ENCODE measurements around the gene EEF1A2.
"Not testable (repeated sequence)": the region's sequence is repeated elsewhere in the genome, so short reads cannot be mapped to it uniquely, and the experiment has no call there.

EEF1A2 gene

DNA sequence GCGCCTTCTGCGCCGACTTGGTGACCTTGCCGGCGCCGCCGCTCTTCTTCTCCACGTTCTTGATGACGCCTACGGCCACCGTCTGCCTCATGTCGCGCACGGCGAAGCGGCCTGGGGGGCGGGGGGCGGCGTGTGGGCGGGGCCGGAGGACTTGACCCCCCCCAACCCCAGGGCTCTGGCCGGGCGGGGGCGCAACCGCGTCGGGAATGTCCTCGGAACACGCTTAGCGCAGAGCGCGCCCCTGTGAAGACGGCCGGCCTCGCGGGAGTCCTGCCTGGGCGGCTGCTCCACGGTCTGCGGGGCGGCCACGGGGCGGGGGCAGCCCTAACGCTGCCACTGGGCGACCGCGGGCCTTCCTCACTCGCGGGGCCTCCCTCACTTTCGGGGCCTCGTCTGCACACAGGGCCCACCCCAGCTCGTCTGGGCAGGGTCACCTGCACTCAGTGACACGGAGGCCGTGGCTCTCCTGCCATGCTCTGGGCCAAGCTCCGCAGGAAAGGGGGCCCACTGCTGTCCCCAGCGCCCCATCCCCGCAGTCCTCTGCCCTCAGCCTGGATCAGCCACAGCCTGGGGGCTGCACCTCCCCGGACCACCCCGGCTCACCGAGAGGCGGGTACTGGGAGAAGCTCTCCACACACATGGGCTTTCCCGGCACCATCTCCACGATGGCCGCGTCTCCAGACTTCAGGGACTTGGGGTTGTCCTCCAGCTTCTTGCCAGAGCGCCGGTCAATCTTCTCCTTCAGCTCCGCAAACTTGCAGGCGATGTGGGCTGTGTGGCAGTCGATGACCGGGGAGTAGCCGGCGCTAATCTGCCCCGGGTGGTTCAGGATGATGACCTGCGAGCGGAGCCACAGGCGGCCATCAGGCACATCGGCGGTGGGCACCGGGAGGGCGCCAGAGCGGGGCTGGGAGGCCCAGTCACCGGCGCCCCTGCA, 10.3 kb downstream of the EEF1A2 start:
- DNase-seq (ENCODE audit: low read depth in 2 of 3, low spot score in 1 of 3): no peak

DNA sequence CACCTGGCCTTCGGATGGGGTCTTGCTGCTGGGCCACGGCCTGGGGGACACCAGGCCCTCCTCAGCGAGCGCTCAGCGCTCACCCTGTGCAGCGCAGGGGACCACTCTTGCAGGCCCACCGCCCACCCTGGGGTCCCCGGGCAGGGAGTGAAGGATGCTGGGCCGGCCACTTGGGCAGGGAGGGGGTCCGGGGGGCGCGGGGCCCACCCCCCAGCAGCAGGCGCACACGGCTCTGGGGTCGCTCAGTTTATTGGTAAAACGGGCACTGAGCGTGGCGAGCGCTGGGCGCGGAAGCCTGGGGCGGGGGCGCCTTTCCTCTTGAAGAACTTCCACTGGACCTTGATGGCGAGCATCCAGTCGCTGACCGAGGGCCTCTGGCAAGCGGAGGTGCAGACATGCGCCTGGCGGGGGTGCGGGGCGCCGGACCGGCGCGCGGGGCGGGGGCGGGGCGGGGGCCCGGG, 11.1 kb downstream of the EEF1A2 start:
- DNase-seq (ENCODE audit: low read depth in 2 of 3, low spot score in 1 of 3): no peak

DNA sequence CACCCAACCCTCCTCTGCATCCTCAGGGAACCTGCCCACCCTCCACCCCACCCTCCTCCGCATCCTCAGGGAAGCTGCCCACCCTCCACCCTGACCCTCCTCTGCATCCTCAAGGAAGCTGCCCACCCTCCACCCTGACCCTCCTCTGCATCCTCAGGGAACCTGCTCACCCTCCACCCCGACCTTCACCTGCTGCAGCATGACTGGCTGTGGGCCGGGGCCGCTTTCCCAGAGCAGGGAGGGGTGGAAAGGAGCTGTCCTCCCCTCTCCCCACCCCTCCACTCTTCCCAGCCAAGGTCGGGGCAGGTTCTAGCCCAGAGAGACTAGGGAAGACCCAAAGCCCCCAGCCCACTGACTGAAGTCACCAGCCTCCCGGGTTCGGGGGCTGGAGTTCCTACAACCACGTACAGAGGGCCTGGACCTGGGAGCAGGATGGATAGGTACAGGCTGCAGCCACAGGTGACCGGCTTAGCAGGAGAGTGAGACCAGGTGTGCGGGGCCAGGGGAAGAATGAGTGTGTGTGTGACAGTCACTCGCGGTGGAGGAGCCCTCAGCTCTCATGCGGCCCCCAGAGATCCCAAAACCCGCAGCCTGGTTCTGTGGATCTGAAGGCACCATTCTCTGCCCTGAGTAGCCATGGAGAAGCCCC, 11.6 kb downstream of the EEF1A2 start:
- no peak for DNase-seq (ENCODE audit: low read depth in 2 of 3, low spot score in 1 of 3)

DNA sequence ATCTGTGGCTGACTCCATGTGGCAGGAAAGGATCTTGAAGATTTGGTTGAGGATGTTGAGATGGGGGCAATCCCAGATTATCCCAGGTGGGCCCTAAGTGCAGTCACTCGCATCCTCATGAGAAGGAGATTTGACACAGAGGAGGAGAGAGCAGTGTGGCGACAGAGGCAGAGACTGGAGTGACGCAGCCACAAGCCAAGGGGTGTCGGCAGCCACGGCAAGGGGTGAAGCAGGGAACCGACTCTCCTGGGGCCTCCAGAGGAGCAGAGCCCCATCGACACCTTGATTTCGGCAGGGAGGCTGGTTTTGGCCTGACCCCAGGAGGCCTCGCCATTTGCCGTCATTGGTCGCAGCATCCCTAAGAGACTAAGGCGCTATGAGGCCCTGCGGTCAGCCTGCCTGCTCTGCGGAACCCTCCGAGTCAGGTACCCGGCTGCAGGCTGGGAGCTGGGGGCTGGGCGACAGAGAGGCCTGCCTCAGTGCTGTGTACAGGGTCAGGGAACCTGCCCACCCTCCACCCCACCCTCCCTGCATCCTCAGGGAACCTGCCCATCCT, 12.5 kb downstream of the EEF1A2 start:
- DNase-seq (ENCODE audit: low read depth in 2 of 3, low spot score in 1 of 3): no peak

DNA sequence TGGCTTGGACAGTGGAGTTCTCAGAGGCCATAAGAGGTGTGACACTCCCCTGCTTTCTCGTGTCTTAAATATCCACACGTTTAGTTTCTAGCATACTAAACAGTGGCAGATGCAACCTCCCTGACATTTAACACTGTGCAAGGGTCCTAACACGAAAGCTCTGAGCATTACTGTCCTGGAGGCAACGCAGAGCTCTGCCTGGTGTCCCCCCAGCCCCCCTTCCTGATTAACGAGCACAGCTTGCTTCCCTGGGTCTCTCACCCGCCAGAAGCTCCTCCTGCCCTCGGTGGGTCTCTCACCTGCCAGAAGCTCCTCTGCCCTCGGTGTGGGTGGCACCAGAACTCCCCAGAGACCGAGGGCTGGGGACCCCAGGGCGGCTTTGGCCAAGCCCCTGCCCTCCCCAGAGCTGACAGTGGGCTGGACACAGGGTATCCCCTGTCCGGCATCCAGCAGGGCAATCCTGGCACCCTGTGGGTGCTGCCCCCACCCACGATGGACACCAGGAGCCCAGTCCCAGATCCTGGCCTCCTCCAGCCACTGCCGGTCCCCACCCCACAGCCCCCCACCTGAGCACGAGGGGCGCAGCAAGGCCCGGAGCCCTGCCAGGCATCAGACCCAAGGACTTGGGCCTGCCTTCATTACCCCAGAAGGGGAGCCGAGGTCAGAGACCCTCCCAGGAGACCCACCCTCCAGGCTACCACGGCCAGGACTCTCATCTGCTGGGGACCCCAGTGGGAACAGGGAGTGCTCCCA, 14.1 kb downstream of the EEF1A2 start:
- no peak for DNase-seq (ENCODE audit: low read depth in 2 of 3, low spot score in 1 of 3)

DNA sequence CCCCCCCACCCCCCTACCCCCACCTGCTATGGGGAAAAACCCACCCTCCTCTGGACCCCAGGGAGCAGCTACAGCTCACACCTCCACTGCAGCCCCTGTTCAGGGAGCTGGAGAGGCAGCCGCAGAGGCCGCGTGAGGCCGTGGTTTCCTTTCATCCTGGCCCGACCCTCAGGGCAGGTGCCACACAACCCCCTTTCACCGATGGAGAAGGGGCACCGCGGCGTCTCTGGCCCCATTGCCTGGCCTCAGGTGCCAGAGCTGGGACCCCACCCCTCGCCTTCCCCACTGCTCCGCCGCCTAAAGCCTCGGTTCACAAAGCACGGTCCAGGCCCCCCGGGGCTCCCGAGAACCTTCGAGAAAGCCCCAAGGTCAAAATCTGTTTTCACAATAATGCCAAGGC, 14.6 kb downstream of the EEF1A2 start:
- no peak for DNase-seq (ENCODE audit: low read depth in 2 of 3, low spot score in 1 of 3)

DNA sequence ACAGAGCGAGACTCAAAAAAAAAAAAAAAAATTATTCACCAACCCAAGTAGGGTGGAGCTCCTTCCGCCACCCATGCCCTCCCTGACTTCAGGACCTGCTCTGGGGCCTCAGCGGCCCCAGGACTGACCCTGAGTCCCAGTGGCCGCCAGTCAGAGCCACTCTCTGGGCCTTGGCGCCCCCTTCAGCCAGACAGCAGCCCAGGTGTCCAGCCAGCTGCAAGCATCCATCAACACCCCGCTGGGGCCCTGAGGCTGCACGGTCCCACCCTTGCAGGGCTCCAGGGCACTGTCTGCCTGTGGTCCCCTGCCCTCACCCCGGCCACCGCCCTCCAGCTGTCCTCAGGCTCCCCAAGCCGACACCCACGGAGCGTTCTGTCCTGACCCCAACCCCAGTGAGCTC, 15.0 kb downstream of the EEF1A2 start:
- DNase-seq (ENCODE audit: low read depth in 2 of 3, low spot score in 1 of 3): no peak

DNA sequence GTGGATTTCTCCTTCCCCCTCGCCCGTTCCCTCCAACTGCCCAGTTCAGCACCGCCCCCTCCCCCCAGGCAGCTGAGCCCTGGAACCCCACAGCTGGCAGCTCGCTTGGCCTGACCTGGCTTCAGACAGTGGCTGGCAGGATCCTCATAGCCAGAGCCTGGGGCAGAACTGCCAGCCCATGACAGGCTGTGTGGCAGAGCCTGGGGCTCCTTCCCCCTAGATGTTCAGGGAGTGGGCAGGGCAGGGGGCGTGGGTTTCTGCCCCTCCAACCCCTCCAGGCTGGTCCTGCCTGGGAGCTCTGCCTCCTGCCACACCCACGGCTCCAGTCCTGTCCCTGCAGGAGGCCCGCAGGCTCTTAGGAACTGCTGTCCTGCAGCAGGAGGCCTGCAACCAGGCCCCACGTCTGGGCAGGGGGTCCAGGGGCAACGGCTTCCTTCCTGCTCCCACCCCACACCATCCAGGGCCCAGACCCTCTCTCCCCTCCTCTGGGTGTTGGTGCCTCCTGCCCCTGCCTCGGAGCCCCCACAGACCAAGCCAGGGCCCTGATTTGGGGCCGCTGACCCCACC, 16.8 kb downstream of the EEF1A2 start:
- DNase-seq (ENCODE audit: low read depth in 2 of 3, low spot score in 1 of 3): no peak

DNA sequence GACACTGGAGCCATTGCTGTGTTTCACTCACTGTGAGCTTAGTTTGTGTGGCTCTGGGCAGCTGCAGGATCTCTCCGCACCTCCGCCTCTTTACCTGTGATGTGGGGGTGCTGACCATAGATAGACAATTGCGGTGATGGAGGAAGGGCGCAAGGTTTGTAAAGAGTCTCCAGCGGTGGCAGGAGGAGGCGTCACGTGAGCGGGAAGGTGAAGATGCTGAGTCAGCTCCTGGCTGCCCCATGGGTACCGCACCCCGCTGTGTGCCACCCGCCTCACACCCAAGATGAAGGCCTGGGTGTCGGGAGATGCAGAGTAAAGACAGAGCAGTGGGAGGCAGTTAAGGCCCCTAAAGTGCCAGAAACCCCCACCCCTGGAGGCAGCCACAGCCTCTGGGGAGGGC, 17.4 kb downstream of the EEF1A2 start:
- no peak for DNase-seq (ENCODE audit: low read depth in 2 of 3, low spot score in 1 of 3)

DNA sequence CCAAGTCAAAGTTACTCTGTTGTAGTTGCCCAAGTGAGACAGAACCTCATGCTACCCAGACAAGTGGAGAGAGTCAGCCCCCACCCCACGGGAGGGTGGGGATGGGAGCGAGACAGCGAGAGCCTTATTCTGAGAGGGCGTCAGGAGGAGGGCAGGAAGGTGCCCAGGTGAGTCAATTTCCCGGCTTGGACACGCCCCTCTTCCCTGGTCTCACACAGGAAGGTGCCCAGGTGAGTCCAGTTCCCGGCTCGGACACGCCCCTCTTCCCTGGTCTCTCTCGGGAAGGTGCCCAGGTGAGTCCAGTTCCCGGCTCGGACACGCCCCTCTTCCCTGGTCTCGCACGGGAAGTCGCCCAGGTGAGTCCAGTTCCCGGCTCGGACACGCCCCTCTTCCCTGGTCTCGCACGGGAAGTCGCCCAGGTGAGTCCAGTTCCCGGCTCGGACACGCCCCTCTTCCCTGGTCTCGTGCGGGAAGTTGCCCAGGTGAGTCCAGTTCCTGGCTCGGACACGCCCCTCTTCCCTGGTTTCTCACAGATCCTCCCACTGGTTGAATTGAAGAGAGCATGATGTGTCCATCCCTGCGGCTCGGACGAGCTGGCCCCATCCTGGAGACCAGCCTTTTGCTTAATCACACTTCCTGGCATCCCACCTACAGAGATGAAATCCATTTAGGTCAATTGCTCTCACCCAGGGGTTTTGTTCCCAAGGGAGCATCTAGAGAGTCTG, 19.0 kb downstream of the EEF1A2 start:
- DNase-seq (ENCODE audit: low read depth in 2 of 3, low spot score in 1 of 3): not testable (repeated sequence)

DNA sequence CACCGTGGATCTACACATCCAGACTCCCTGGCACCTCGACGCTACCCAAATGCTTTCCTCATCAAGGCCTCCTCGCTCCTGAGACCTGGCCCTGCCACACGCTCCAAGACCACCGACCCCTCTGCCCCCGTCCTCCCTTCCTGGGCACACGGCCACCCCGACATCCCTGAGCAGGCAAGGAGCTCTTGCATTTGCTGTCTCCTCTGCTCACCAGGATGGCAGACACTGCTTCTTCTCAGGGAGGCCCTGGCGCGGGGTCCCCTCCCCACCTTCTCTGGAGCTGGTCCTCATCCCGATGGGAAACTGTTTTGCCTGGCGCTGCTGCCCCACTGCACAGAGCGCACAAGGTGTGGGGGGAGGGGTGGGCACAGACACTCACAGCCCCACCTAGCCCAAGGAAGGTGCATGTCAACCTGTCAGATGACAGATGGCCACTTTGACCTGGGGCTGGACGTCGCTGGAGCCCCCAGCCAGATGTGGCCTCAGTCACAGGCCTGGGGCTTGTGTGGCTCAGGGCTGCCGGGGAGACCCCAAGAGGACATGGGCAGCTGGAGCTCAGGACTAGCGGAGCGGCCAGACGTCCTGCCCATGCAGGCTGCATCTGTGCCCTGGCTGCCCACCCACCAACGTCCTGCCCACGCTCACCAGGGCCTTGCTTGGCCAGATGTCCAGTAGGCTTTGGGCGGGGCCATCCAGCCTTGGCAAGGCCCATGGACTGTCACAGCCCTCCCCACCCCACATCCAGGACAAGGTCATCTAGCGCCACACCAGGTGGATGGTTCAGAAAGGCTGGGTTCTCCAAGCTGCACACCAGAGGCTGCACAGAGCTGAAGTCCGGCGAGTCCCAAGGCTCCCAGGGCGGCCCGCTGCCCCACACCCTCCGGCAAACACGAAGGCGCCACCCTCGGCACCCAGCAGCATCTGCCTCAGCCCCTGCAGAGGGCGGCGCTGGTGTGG, 20.3 kb downstream of the EEF1A2 start:
- no peak for DNase-seq (ENCODE audit: low read depth in 2 of 3, low spot score in 1 of 3)

DNA sequence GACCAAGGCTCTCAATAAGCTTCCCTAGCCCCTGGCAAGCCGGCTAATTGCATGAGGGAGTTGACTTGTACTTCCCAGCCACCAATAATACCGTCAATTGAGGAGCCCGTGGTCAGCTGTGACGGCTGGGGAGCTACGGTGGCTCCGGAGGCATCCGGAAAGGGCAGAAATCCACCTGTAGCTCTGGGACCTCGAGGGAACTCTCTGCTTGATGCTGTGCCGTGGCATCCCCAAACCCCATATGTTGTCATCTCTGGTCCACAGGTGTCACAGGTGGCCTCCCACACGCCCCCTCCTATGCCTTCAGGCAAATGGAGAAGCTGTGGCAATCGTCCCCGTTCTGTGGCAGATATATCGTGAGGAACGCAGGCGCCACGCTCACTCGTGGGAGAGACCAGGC, 20.9 kb downstream of the EEF1A2 start:
- DNase-seq (ENCODE audit: low read depth in 2 of 3, low spot score in 1 of 3): no peak

DNA sequence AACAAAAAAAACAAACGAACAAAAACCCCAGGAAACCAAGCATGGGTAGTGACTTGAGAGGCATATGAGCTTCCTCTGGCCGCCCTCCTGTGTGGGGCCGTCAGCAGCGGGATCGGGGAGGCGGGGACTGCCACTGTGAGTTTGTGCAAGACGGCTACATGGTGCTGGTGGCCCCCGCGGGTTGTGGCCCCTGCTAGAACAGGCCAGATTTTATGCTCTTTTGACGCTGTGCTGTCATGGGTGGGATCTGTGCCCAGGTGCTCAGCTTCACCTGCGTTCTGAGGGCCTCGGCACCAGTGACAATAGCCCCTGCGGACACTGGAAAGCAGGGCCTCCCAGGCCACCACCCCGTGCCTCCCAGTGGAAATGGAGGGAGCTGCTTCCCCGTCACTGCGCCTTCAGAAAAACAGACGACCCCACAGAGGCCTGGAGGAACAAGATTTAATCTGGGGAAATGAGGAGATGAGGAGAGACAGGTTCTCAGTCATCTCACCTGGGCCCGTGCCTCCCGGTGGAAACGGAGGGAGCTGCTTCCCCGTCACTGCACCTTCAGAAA, 21.7 kb downstream of the EEF1A2 start:
- no peak for DNase-seq (ENCODE audit: low read depth in 2 of 3, low spot score in 1 of 3)

DNA sequence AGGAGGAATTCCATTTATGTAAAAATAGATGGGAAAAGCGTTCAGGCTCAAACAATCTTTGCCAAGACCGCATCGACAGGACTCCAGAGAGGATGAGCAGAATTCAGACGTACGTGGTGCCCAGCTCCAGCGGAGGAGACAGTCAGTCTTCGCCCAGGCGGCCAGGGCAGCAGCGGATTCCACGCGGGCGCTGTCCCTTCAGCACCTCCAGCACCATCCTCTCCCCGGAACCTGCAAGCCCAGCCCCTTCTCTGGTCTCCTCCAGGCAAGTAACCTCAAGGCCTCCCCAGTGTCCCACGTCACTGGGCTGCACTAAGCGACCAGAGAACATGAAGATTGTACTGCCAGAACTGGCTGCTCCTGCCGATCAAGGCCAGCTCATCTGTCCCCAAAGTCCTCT, 23.7 kb downstream of the EEF1A2 start:
- DNase-seq (ENCODE audit: low read depth in 2 of 3, low spot score in 1 of 3): no peak

DNA sequence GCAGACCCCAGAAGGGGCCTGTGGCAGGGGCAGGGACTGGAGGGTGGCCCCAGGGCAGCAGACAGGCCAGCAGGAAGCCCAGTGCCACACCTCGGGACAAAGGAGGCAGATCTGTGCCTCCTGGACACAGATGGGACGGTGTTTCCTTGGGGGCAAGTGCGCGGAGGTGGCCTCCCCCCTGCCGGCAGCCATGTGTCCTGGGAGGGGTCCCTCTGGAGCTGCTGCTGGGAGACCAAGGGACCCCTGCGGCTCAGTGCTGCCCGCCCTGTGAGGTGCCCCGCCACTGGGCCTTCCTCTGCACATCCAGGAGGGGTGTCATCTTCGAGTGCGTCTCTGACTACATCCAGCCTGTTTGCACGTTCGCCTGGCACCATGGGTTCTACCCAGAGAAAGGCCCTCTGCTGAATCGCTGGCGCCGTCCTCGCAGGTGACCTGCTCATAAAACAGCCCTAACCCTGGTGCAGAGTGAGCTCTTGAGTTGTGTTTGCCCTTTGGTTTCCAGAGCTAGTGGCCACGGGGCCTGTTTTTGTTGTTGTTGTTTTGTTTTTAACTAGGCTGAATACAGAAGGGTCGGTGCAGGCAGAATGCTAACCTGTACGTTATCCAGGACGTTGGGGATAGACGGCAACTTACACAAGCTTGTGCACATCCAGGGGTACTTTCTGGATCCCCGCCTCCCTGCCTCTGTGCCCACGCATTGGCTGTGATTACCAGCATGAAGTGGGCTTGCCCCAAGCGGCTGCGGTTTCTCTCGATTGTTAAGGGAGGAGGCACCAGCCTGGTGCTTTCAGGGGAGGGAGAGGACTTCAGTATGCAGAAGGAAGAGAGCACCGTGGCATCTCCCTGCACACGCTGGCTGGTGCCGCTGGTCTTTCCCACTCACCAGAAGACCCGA, 25.1 kb downstream of the EEF1A2 start:
- no peak for DNase-seq (ENCODE audit: low read depth in 2 of 3, low spot score in 1 of 3)

DNA sequence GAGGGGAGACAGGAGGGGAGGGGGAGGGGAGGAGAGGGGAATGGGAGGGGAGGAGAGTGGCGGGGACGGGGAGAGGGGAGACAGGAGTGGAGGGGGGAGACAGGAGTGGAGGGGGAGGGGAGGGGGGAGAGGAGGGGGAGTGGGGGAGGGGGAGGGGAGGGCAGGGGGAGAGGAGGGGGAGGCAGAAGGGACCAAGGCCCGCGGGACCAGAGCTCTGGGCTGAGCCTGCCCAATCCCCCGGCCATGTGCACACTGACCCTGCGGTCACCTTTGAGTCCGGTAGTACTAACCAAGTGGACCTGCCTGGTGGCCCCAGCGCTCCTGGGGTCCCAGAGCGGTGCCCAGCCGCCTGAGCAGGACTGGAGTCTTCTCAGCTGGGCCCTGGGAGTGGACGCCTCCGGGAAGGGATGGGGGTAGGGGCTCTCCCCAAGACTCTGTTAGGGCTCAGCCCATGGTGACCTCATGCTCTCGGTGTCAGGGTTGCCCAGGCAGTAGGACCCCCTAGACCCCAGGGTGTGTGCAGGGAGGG, 26.0 kb downstream of the EEF1A2 start:
- no peak for DNase-seq (ENCODE audit: low read depth in 2 of 3, low spot score in 1 of 3)

DNA sequence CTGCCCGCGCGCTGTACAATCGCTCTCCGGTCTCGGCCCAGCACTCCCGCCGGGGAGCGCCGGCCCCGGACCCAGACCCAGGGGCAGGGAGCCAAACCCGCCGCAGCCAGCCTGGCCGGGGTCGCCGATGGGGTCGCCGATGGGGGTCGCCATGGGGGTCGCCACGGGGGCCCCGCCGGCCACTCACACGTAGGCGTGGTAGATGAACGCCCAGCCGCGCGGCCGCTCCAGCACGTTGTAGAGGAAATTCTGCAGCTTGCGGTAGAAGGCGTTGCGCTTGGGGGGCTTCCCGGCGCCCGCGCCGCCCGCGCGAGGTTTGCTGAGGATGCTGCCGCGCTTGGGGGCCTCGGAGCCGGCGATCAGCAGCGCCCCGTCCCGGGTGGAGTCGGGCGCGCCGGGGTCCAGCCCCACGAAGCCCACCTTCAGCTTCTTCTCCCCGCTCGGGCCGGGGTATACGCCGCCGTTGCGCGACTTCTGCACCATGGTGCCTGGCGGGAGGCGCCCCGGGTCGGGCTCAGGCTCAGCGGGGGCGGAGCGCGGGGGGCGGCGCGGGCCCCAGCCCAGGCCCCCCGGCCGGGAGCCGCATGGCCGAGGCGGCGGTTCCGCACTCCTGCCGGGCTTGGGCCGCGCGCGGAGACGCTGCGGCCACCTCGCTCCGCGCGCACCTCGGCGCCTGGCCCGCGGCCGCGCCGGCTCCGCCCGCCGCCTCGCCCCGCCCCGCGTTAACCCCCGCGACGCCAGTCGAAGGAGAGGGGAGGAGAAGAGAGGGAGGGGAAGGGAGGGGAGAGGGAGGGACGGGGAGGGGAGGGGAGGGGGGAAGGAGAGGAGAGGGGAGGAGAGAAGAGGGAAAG, 26.7 kb downstream of the EEF1A2 start, which contains the start of gene KCNQ2:
TSS of gene KCNQ2 (minus strand) at position 675 of the 851 bp plus-strand sequence. CDS start at position 483, 192 bp downstream.
- no peak for DNase-seq (ENCODE audit: low read depth in 2 of 3, low spot score in 1 of 3)
